Measurements from ENCODE around the gene TTLL10. TPM values are rescaled to one million over a fixed set of nuclear protein-coding genes. Genes with fewer than 3 reads are reported as not detected.

The TTLL10 gene, protein sequence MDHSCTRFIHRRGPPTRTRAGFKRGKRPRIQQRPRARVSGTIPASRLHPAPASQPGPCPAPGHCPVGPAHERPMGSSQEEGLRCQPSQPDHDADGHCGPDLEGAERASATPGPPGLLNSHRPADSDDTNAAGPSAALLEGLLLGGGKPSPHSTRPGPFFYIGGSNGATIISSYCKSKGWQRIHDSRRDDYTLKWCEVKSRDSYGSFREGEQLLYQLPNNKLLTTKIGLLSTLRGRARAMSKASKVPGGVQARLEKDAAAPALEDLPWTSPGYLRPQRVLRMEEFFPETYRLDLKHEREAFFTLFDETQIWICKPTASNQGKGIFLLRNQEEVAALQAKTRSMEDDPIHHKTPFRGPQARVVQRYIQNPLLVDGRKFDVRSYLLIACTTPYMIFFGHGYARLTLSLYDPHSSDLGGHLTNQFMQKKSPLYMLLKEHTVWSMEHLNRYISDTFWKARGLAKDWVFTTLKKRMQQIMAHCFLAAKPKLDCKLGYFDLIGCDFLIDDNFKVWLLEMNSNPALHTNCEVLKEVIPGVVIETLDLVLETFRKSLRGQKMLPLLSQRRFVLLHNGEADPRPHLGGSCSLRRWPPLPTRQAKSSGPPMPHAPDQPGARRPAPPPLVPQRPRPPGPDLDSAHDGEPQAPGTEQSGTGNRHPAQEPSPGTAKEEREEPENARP
- under 1 TPM; 0.63 to 0.90 TPM for total RNA-seq

DNA sequence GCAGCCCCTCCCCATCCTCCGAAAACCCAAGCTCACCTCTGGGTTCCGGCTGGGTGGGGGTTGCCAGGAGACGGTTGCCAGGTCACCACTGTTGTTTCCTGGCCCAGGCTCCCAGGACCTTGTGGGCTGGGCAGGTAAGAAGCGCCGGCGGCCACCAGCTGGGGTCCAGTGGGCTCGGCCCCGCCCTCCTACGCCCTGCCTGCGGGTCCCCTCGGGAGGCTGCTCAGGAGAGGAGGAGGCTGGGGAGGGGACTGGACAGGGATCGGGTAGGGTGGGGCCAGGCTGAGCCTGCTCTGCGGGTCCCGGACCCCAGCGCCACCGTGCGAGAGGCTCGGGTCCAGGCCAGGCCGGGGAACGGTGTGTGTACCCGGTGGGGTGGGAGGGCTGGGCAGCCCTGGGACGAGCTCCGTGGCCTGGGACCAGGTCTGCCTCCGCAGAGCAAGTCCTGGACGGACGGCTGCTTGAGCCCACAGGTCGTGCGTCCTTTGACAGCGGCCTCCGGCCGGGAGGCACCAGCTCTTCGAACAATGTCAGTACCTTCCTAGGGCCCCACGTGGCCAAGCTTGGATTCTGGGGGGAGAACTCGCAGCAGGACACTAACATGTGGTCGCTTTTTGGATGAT is at the start of gene TTLL10:
TTLL10 (plus strand) TSS at position 88 of the 623 bp plus-strand sequence. CDS start 5,336 bp downstream, outside the sequence.
- ATAC-seq (peak; percentile 67), DNase-seq (peak; percentile 82)
- no peak within 1 kb of the TSS for H3K27ac Mint-ChIP-seq
- H3K4me1 Mint-ChIP-seq (ENCODE audit: low read depth): peaks cover 53% of the 10 kb centered on the region
- ChIA-PET CTCF (interaction anchor here (1.1 kb wide), 1 partner anchor 110 kb away, joined by 4 read pairs; no protein-coding TSS in a partner anchor), POLR2A (interaction anchor here (0.7 kb wide), 1 partner anchor 57 kb away, joined by 3 read pairs; no protein-coding TSS in a partner anchor)
- H3K27me3 Mint-ChIP-seq (ENCODE audit: low read depth): peaks cover 11% of the 10 kb centered on the region
- H3K36me3 Mint-ChIP-seq (ENCODE audit: low read depth): no peaks in the 10 kb centered on the region
- H3K4me3 Mint-ChIP-seq: peak within 1 kb of the TSS; percentile 18
- H3K9me3 Mint-ChIP-seq (ENCODE audit: insufficient read depth): no peaks in the 10 kb centered on the region

DNA sequence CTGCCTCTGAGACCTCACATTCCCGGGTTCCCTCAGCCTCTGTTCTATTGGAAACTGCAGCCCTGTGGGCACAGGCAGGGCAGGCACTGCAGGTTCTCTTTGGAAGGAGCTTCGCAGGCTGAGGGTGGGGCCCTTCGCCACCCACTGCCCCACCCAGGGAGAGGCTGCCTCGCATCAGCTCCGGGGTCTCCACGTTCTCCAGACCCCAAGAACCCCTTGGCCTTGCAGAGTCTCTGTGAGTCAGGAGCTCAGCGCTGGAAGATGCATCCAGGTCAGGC is 49.2 kb upstream of the TTLL10 start:
- no peaks in the 10 kb centered on the region for H3K27me3 Mint-ChIP-seq (ENCODE audit: low read depth)
- peaks cover 3% of the 10 kb centered on the region for H3K9me3 Mint-ChIP-seq (ENCODE audit: insufficient read depth)
- POLR2A ChIA-PET: interaction anchor here (1.4 kb wide), 1 partner anchor 126 kb away, joined by 3 read pairs; no protein-coding TSS in a partner anchor

DNA sequence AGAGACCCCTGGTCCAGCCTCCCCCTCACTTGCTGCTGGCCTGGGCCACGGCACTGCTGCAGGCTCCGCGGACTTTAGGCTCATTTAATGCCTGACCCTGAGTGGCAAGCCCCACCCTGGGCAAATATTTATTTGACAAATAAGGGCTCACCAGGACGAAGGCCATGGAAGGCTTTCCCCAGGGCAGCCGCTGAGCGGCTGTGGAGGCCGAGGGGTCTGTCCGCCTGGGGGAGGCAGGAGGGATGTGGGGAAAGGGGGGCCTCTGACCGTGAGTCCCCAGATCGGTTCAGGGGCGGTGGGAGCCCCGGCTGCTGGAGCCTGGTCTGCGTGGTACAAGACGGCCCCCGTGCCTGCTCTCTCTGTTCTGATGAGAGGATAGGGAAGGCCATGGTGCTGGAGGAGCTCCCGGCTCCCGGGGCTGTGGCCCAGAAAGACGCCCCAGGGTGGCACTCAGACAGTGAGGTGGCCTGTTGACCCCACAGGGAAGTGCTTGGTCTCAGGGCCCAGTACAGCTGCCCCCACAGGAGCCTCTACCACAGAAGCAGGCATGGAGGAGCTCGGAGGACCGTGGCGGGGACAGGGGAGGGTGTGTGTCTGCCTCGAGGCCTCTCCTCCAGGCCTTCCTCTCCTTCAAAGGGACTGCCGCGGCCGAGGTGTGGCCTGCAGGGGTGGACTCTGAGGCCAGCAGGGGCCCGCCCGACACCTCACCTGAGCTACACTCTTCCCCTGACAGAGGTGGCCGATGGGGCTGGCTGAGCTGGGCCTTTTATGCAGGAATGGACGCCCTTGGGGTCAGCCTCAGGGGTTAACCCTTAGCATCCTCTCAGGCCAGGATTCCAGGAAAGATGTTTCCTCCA is 48.7 kb upstream of the TTLL10 start:
- Mint-ChIP-seq H3K27me3 (ENCODE audit: low read depth) (no peaks in the 10 kb centered on the region), H3K36me3 (ENCODE audit: low read depth) (no peaks in the 10 kb centered on the region), H3K9me3 (ENCODE audit: insufficient read depth) (peaks cover 3% of the 10 kb centered on the region), H3K27ac (no peak overlapping the region), H3K4me3 (no peak overlapping the region), H3K4me1 (ENCODE audit: low read depth) (peaks cover 16% of the 10 kb centered on the region)
- ATAC-seq (no peak), DNase-seq (no peak)
- POLR2A ChIA-PET: interaction anchor here (1.4 kb wide), 1 partner anchor 126 kb away, joined by 3 read pairs; no protein-coding TSS in a partner anchor
- CTCF ChIA-PET: interaction anchor here (1.1 to 1.2 kb wide), 2 partner anchors 91 to 106 kb away, joined by 3 read pairs; no protein-coding TSS in a partner anchor

More for the DNA sequence above, 49.2 kb upstream of the TTLL10 start:
- H3K4me1 Mint-ChIP-seq (ENCODE audit: low read depth): peaks cover 16% of the 10 kb centered on the region
- no peak for ATAC-seq
- H3K36me3 Mint-ChIP-seq (ENCODE audit: low read depth): no peaks in the 10 kb centered on the region
- H3K27ac Mint-ChIP-seq: no peak overlapping the region
- DNase-seq: no peak
- H3K4me3 Mint-ChIP-seq: no peak overlapping the region
- CTCF ChIA-PET: interaction anchor here (1.1 kb wide), 1 partner anchor 107 kb away, joined by 3 read pairs; no protein-coding TSS in a partner anchor

DNA sequence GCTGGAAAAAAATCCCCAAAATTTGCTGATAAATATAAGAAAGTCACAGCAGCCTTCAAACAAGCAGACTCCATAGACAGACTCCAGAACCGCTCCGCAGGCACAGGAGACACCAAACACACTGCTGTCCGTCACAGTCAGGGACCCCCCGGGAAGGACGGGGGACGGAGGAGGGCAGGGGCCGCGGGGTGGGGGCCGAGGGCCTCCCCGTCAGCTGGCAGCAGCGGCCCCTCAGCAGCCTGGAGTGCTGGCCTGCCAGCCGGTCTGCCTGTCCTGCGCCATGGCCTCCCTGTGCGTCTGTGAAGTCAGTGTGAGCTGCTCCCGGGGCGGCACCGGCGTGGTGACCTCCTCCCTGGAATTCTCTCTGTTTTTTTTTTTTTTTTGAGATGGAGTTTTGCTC is 47.7 kb upstream of the TTLL10 start:
- DNase-seq (no peak), ATAC-seq (no peak)
- POLR2A ChIA-PET: no interaction called here
- peaks cover 3% of the 10 kb centered on the region for H3K9me3 Mint-ChIP-seq (ENCODE audit: insufficient read depth)
- CTCF ChIA-PET: interaction anchor here (1.2 kb wide), 1 partner anchor 90 kb away, joined by 3 read pairs; no protein-coding TSS in a partner anchor
- H3K27ac Mint-ChIP-seq: no peak overlapping the region
- H3K36me3 Mint-ChIP-seq (ENCODE audit: low read depth): no peaks in the 10 kb centered on the region
- peaks cover 16% of the 10 kb centered on the region for H3K4me1 Mint-ChIP-seq (ENCODE audit: low read depth)
- H3K4me3 Mint-ChIP-seq: no peak overlapping the region
- H3K27me3 Mint-ChIP-seq (ENCODE audit: low read depth): peaks cover under 1% of the 10 kb centered on the region

DNA sequence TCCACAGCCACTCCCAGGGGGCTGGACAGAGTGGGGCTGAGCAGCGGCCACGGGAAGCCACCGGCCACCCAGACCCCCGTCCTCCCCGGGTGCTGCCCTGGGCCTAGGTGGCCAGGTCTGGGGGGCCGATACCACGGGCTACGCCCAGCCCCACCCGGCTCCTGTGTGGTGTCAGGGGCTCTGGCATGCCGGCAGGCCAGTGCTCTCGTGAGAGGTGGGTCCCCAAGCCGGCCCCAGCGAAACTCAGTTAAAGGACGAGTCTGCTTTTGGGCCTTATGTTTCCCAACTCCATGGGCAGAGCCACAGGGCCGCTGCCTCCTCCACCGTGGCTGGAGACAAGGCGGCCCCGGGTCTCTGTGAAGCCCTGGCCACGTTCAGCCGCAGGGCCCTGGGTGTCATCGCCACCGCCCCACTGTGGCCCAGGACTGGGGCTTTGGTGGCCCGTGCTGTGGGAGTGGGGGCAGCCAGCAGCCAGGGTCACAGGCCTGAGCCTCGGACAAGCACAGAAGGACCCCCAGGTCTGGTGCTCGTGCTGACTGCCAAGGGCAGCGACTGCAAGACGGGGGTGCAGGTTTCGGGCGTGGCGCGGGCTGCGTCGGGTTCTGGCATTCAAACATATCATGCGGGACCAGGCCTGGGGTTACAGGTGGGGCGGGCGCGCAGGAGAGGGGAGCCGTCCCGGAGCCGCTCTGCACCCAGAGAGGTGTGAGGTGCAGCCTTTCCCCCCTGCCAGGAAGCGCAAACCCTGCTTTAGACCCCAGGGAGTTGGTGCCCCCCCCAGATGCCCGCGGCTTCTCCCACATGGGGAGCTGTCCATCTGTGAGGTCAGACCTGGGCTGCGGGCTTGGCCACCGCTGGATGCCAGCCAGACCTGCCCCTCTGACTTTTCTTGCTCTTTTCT is 45.9 kb upstream of the TTLL10 start:
- POLR2A ChIA-PET: no interaction called here
- H3K4me3 Mint-ChIP-seq: no peak overlapping the region
- H3K27ac Mint-ChIP-seq: no peak overlapping the region
- peaks cover 3% of the 10 kb centered on the region for H3K9me3 Mint-ChIP-seq (ENCODE audit: insufficient read depth)
- CTCF ChIA-PET: no interaction called here
- H3K27me3 Mint-ChIP-seq (ENCODE audit: low read depth): peaks cover 3% of the 10 kb centered on the region
- ATAC-seq: no peak
- H3K36me3 Mint-ChIP-seq (ENCODE audit: low read depth): no peaks in the 10 kb centered on the region
- DNase-seq: no peak
- peaks cover 13% of the 10 kb centered on the region for H3K4me1 Mint-ChIP-seq (ENCODE audit: low read depth)

DNA sequence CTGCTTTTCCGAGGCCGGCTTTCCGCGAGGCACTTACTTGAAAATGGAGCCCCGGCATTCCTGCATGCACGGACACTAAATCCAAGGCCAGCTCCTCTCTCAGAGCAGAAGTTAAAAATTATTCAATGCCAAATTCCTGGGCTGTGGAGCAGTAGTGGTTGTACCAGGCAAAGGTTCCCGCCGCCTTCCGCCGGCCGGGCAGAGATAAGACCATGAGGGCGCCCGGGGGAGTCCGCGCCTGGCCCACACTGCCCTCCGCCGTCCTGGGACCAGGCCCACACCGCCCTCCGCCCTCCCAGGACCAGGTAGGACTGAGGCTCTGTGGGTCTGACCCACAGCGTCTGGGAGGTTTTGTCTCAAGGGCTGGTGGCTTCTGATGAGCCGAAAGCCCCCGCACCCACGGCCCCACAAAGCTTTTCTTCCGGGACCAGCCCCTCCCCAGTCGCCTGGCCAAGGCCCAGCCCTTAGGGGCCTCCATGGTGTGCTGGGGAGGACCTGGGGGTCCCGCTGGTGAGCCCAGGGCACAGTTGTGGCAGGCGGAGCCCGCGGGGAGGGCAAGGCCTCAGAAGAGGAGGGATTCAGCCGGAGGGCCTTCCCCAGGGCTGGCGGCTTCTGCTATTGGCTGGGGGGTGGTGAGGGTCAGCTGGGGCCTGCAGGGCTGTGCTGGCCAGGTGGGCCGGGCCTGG is 45.1 kb upstream of the TTLL10 start:
- H3K4me1 Mint-ChIP-seq (ENCODE audit: low read depth): peaks cover 7% of the 10 kb centered on the region
- DNase-seq (no peak), ATAC-seq (no peak)
- H3K36me3 Mint-ChIP-seq (ENCODE audit: low read depth): no peaks in the 10 kb centered on the region
- H3K4me3 Mint-ChIP-seq: no peak overlapping the region
- ChIA-PET POLR2A (no interaction called here), CTCF (no interaction called here)
- H3K9me3 Mint-ChIP-seq (ENCODE audit: insufficient read depth): peaks cover 3% of the 10 kb centered on the region
- peaks cover 3% of the 10 kb centered on the region for H3K27me3 Mint-ChIP-seq (ENCODE audit: low read depth)
- H3K27ac Mint-ChIP-seq: no peak overlapping the region

DNA sequence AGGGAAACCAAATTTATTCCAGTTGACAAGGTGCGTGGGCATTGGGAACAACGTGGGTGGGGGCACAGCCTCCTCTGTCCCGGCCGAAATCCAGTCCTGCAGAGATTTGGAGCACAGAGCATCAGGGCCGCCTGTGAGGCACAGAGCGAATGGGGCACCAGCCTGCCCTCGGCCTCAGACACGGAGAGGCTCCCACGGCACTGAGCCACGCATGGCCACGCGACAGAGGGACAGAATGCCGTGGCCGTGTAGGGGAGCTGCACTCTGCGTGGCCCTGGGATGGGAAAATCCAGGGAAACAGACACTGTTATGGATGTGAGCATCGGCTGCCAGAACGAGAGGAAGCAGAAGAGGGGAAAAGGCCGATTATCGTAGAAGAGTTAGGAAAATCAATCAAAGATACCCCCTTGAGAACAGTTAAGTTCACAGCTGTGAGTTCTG is 44.3 kb upstream of the TTLL10 start:
- DNase-seq: no peak
- no peak for ATAC-seq
- CTCF ChIA-PET: interaction anchor here (1.8 kb wide), 1 partner anchor 96 kb away, joined by 4 read pairs; no protein-coding TSS in a partner anchor
- H3K27me3 Mint-ChIP-seq (ENCODE audit: low read depth): peaks cover 3% of the 10 kb centered on the region
- POLR2A ChIA-PET: no interaction called here
- H3K4me1 Mint-ChIP-seq (ENCODE audit: low read depth): no peaks in the 10 kb centered on the region
- no peak overlapping the region for H3K27ac Mint-ChIP-seq
- no peaks in the 10 kb centered on the region for H3K9me3 Mint-ChIP-seq (ENCODE audit: insufficient read depth)
- no peak overlapping the region for H3K4me3 Mint-ChIP-seq
- no peaks in the 10 kb centered on the region for H3K36me3 Mint-ChIP-seq (ENCODE audit: low read depth)

DNA sequence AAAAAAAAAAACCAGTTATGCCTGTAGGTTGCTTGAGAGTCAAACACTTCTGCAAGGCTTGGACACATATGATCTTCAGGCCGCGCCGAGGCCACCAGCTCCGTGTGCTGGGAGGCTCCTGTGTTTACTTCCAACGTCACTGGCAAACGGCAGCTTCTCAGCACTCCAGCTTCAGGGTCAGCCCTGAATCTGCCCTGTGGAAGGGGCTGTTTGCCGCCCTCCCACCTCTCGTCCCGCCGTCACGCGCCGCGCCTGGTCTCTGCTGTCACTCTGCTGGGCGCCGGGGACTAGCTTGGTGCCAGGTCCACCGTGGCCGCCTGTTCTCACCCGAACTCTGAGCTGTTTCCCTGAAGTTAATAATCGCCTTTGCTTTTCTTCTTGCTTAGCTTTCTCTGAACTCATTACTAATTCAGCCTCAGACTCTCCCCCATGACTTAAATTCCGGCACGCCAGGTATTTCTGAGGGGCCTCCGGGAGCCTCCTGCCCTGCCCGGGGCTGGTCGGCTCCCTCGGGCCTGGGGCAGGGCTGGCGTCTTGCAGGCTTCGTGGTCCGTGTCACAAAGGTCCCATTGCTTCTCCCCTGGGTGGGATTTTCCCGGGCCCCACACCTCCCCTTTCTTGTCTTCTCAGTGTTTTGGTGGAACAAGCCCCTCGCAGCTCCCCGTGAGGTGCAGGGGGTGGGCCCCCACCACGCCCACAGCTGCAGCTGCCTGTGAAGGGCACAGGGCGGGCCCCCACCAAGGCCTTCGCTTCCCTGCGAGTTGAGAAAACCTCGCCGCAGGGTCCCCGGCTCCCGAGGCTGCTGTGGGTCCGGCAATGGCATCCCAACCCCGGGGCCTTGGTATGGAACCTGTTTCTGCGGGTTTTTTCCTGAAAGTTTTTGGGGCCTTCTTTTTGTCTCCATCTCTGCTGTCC is 43.2 kb upstream of the TTLL10 start:
- Mint-ChIP-seq H3K36me3 (ENCODE audit: low read depth) (no peaks in the 10 kb centered on the region), H3K9me3 (ENCODE audit: insufficient read depth) (no peaks in the 10 kb centered on the region), H3K27ac (no peak overlapping the region)

DNA sequence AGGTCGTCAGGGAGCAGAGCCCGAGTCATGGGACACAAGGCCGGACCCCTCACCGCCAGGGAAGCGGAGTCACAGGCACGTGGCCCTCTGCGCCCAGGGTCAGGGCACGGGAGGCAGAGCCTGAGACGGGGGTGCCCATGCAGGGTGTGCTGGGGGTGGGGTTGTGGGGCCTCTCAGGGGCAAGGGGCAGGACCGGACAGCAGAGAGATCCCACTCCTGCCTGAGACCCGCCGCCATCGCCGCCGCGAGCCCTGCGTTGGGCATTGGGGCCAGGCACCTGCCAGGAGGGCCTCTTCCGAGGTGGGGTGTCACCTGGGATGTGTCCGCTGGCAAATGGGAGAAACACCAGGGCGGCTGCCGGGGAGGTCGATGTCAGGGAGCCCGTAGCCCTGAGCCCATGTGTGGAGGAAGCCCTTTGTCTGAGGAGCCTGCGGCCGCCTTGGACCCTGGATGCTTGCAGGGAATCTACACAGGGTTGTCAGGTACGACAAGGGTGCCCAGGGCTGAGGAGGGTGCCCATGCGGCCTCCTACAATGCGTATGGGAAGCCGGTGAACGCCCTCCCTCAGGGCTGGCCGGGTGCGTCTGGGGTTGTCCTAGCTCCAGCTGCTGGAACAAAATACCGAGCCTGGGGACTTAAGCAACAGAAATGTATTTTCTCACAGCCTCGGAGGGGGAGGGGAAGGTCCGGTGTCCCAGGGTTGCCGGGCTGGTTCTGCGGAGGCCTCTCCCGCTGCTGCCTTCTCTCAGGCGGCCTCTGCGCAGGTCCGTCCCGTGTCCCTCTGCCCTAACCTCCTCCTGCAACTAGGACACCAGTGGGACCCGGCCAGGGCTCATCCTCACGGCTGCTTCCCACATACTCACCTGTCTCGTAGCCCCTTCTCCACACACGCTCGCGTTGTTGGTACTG is 41.4 kb upstream of the TTLL10 start:
- H3K27me3 Mint-ChIP-seq (ENCODE audit: low read depth): peaks cover 3% of the 10 kb centered on the region
- H3K27ac Mint-ChIP-seq: no peak overlapping the region
- DNase-seq: no peak
- peaks cover 9% of the 10 kb centered on the region for H3K4me1 Mint-ChIP-seq (ENCODE audit: low read depth)
- H3K36me3 Mint-ChIP-seq (ENCODE audit: low read depth): no peaks in the 10 kb centered on the region
- H3K9me3 Mint-ChIP-seq (ENCODE audit: insufficient read depth): no peaks in the 10 kb centered on the region
- POLR2A ChIA-PET: no interaction called here
- CTCF ChIA-PET: interaction anchor here (2.0 kb wide), 1 partner anchor 10 kb away, joined by 10 read pairs; no protein-coding TSS in a partner anchor
- ATAC-seq: no peak
- no peak overlapping the region for H3K4me3 Mint-ChIP-seq

More for the DNA sequence above, 43.2 kb upstream of the TTLL10 start:
- ChIA-PET CTCF (interaction anchor here (1.8 to 2.0 kb wide), 2 partner anchors 8 to 97 kb away, joined by 4 to 10 read pairs; no protein-coding TSS in a partner anchor), POLR2A (no interaction called here)
- ATAC-seq: no peak
- DNase-seq: no peak
- no peak overlapping the region for H3K4me3 Mint-ChIP-seq
- peaks cover 3% of the 10 kb centered on the region for H3K27me3 Mint-ChIP-seq (ENCODE audit: low read depth)
- no peaks in the 10 kb centered on the region for H3K4me1 Mint-ChIP-seq (ENCODE audit: low read depth)

All from activated CD8-positive, alpha-beta T cell treated with anti-CD3 and anti-CD28 coated beads, Interleukin-2, amount 10 ng/mL, durations not matched to agents 7 days and 5 days (primary cell).